K562 (cell line): ENCODE measurements around the gene PDZRN3. TPM values are rescaled to one million over a fixed set of nuclear protein-coding genes. Genes with fewer than 3 reads are reported as not detected.

Experiments used
- ATAC-seq: fragments of 200-7000 bp; cut with Tn5 transposase; 3 replicates; pipeline ENCODE4 v1.9.1; 2020; ENCODE audit warnings: moderate library complexity
- BruUV-seq: library from RNA; stranded (reverse); fragments of 400-500 nt; replicated peaks from 2 replicates; lab custom pipeline; 2021; lab: Mats Ljungman, UMichigan
- CTCF ChIA-PET: fragments of 300-600 bp; formaldehyde crosslinking; extraction: SDS; loops from one replicate; lab custom pipeline; 2021; ENCODE audit warnings: low intra/inter-chr PET ratio; lab: Yijun Ruan, JAX
- POLR2A ChIA-PET: fragments of 300-600, 350-650 bp; sonication (Branson Sonifier 250); formaldehyde crosslinking; extraction: SDS; loops from one replicate; lab custom pipeline; 2021; ENCODE audit warnings: antibody characterized with exemption, inconsistent platforms; lab: Yijun Ruan, JAX
- DNase-seq, 4 experiments: peaks; one replicate each; pipeline versions ENCODE4 v3.0.0 to v3.0.0-alpha.2; 2011 to 2018; ENCODE audit warnings: low spot score in 3 of 4, mixed read lengths in 3 of 4; ENCODE audit errors: extremely low read depth in 1 of 4
- FAIRE-seq: peaks from 2 replicates; lab custom pipeline; 2011; peaks lifted over from hg19 to GRCh38; lab: Jason Lieb, UNC
- H2AFZ ChIP-seq: 2 replicates; pipeline ENCODE4 v1.6.0; 2011; ENCODE audit warnings: low read depth, low read length, control low read depth, inconsistent platforms
- H3K27ac ChIP-seq: fragments of 200-600 bp; 3 replicates; pipeline ENCODE4 v1.8.0; 2011; ENCODE audit warnings: low read depth, mild to moderate bottlenecking, control low read depth, inconsistent platforms, low read length, moderate library complexity, mixed read lengths; ENCODE audit errors: extremely low read depth
- H3K27me3 ChIP-seq, 2 experiments: fragments of 300-600 bp in 1 of 2; 2 replicates in 1 of 2; 3 replicates in 1 of 2; pipeline versions ENCODE4 v1.6.0 to v1.8.0; 2011; ENCODE audit warnings: inconsistent platforms in 2 of 2, low read length in 2 of 2, mild to moderate bottlenecking in 1 of 2, mixed read lengths in 1 of 2, moderate library complexity in 1 of 2; ENCODE audit not compliant: control insufficient read depth in 2 of 2, insufficient read depth in 2 of 2
- H3K36me3 ChIP-seq: fragments of 300-600 bp; 3 replicates; pipeline ENCODE4 v1.8.0; 2011; ENCODE audit warnings: mild to moderate bottlenecking, low read length, inconsistent platforms; ENCODE audit not compliant: control insufficient read depth, insufficient read depth
- H3K4me1 ChIP-seq, 2 experiments: fragments of 200-600 bp in 1 of 2; replicated peaks in 1 of 2; 2 replicates in 1 of 2; 3 replicates in 1 of 2; pipeline versions ENCODE4 v1.5.1 to v1.8.0; 2011; ENCODE audit warnings: inconsistent platforms in 2 of 2, low read length in 2 of 2, mild to moderate bottlenecking in 1 of 2, mixed read lengths in 1 of 2, moderate library complexity in 1 of 2; ENCODE audit not compliant: control insufficient read depth in 2 of 2, insufficient read depth in 2 of 2
- H3K4me2 ChIP-seq: 2 replicates; pipeline ENCODE4 v1.6.1; 2011; ENCODE audit warnings: low read length, control low read depth, inconsistent platforms, mixed read lengths; ENCODE audit not compliant: insufficient read depth
- H3K4me3 ChIP-seq: fragments of 200-600 bp; sonication (generic), shearing (Covaris generic); 2 replicates; pipeline ENCODE4 v1.5.1; 2016; ENCODE audit warnings: control low read depth, inconsistent platforms
- H3K79me2 ChIP-seq: fragments of 200-600 bp; 3 replicates; pipeline ENCODE4 v1.8.0; 2011; ENCODE audit warnings: low read length, inconsistent platforms; ENCODE audit not compliant: control insufficient read depth, insufficient read depth
- H3K9ac ChIP-seq, 2 experiments: 2 replicates each; pipeline versions ENCODE4 v1.6.0 to v1.6.1; 2011; ENCODE audit warnings: low read depth in 2 of 2, low read length in 2 of 2, control low read depth in 1 of 2, inconsistent platforms in 1 of 2, mild to moderate bottlenecking in 1 of 2, mixed read lengths in 1 of 2; ENCODE audit not compliant: insufficient read depth in 1 of 2
- H3K9me1 ChIP-seq: one replicate; pipeline ENCODE4 v1.6.0; 2011; ENCODE audit warnings: inconsistent platforms, mild to moderate bottlenecking, low read length, moderate library complexity; ENCODE audit not compliant: control insufficient read depth, insufficient read depth
- H3K9me3 ChIP-seq: replicated peaks from 2 replicates; pipeline ENCODE4 v1.5.1; 2011; ENCODE audit warnings: low read depth, low read length, inconsistent platforms; ENCODE audit not compliant: control insufficient read depth, insufficient read depth
- H4K20me1 ChIP-seq: replicated peaks from 2 replicates; pipeline ENCODE4 v1.6.1; 2011; ENCODE audit warnings: low read length, inconsistent platforms, mixed read lengths; ENCODE audit not compliant: control insufficient read depth, insufficient read depth
- CBFB ChIP-seq: sonication (generic); formaldehyde crosslinking; IDR thresholded peaks from 2 replicates; pipeline ENCODE4 v1.4.0; 2020; ENCODE audit warnings: mild to moderate bottlenecking, missing genetic modification reagents
- NFRKB ChIP-seq: fragments of 450-650 bp; IDR thresholded peaks from 2 replicates; pipeline ENCODE4 v1.6.1; 2016; ENCODE audit warnings: low read depth
- PML ChIP-seq: IDR thresholded peaks from 2 replicates; pipeline ENCODE4 v1.6.1; 2012; ENCODE audit warnings: low read length, inconsistent platforms
- SRSF1 ChIP-seq: fragments of 200-400 bp; formaldehyde crosslinking; IDR thresholded peaks from 2 replicates; pipeline ENCODE4 v1.6.1; 2017; ENCODE audit warnings: mild to moderate bottlenecking, low read depth, low read length, moderate library complexity
- TAF1 ChIP-seq: IDR thresholded peaks from 2 replicates; pipeline ENCODE4 v1.6.1; 2011; ENCODE audit warnings: mild to moderate bottlenecking, low read length, moderate library complexity; ENCODE audit not compliant: insufficient read depth, control insufficient read depth, severe bottlenecking; ENCODE audit errors: extremely low read depth
- TAF7 ChIP-seq: fragments of 450-650 bp; IDR thresholded peaks from 2 replicates; pipeline ENCODE4 v1.6.1; 2016; ENCODE audit warnings: missing genetic modification characterization, missing compliant biosample characterization
- ZNF384 ChIP-seq: IDR thresholded peaks from 2 replicates; pipeline ENCODE4 v1.6.1; 2012; ENCODE audit warnings: low read depth, low read length, improper control_type of control experiment
- WGBS: fragments of 100-300 bp; shearing (Covaris generic); methylation state at CpG from one replicate; pipeline ENCODE4 v1.1.6; 2016; ENCODE audit warnings: low coverage, mixed read lengths; ENCODE audit not compliant: insufficient coverage; ENCODE audit errors: missing lambda C conversion rate; 5-methylcytosine and 5-hydroxymethylcytosine counted together
- in situ Hi-C: fragments of 300-500 bp; cut with MboI; formaldehyde crosslinking; loops from 4 replicates; pipeline ENCODE4 v1.15.0; 2018; ENCODE audit warnings: inconsistent platforms, mixed read lengths
- intact Hi-C: fragments of 100-400 bp; cut with micrococcal nuclease; formaldehyde crosslinking; loops from 2 replicates; pipeline ENCODE4 v1.14.2; 2022
- polyA plus RNA-seq, 8 experiments: library from polyadenylated mRNA; depleted of rRNA in 4 of 8; stranded (reverse) in 5 of 8; unstranded in 3 of 8; fragments of >200 nt; fragmentation: Nextera tagmentation in 2 of 8; fragmentation: Illumina TruSeq in 1 of 8; extraction: Ambion mirVana in 2 of 8; extraction: Trizol in 1 of 8; gene quantifications; 2 replicates each; pipeline versions ENCODE4 v1.2.1 to v1.2.3, GENCODE V29; 2011 to 2014; ENCODE audit warnings: inconsistent platforms in 1 of 8, missing spikeins in 1 of 8
- total RNA-seq, 7 experiments: library from RNA; depleted of rRNA in 6 of 7; stranded (reverse); fragments of >200 nt in 6 of 7; fragmentation: Illumina TruSeq in 2 of 7; extraction: Trizol in 2 of 7; gene quantifications; 2 replicates each; pipeline versions ENCODE4 v1.2.1 to v1.2.3, GENCODE V29; 2011 to 2021; ENCODE audit warnings: low replicate concordance in 1 of 7
- TF ChIP-seq, protein P1 (sequence below): fragments of 450-650 bp; IDR thresholded peaks from 2 replicates; pipeline ENCODE4 v1.6.1; 2016; ENCODE audit warnings: mild to moderate bottlenecking
- TF ChIP-seq, protein P2 (sequence below), 2 experiments: IDR thresholded peaks; 2 replicates each; pipeline ENCODE4 v1.6.1; 2011; ENCODE audit warnings: borderline replicate concordance in 1 of 2, control low read depth in 1 of 2, low read depth in 1 of 2, low read length in 1 of 2, mild to moderate bottlenecking in 1 of 2, mixed read lengths in 1 of 2, moderate library complexity in 1 of 2; ENCODE audit not compliant: insufficient read depth in 1 of 2, insufficient read length in 1 of 2, poor library complexity in 1 of 2, severe bottlenecking in 1 of 2; ENCODE audit errors: extremely low read depth in 1 of 2
- TF ChIP-seq, protein P3 (sequence below): fragments of 250-450 bp; sonication (Bioruptor Pico); IDR thresholded peaks from 2 replicates; pipeline ENCODE4 v1.5.0; 2021
- TF ChIP-seq, protein P4 (sequence below): fragments of 250-450 bp; sonication (Bioruptor Pico); IDR thresholded peaks from 2 replicates; pipeline ENCODE4 v1.8.0; 2022; ENCODE audit warnings: inconsistent platforms
- TF ChIP-seq, protein P5 (sequence below), 2 experiments: IDR thresholded peaks in 1 of 2; conservative IDR thresholded peaks in 1 of 2; 2 replicates each; pipeline ENCODE4 v1.6.1; 2016; ENCODE audit warnings: low read depth in 2 of 2, mild to moderate bottlenecking in 1 of 2, missing compliant biosample characterization in 1 of 2, missing genetic modification characterization in 1 of 2, moderate library complexity in 1 of 2

PDZRN3 gene
- total and polyA plus RNA-seq, 9 of the 15 experiments (the other 6 are each of a cell fraction or from before 2014, with no cell fraction given), result 0.16 TPM; not detected in 8

DNA sequence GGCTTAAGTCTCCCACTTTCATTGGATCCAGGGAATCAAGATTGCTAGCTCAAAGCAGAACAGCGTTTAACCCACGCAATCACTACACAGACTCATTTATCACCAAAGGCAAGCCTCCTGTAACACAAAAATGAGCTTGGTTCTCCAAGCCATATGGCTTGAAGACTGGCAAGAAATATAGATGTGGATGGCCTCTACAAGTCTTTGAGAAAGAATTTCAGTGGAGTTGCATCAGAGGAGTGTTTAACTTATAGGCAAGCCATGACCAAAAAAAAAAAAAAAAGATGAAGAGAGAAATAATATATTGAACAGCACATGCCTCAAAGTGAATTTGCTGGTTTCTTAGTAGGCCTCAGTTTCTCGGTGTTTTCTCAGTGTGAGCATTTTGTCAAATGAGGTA, 27.3 kb downstream of the PDZRN3 start:
- Histone ChIP-seq H3K79me2 (no peaks in the 10 kb centered on the region), H3K4me1 (no peaks in the 10 kb centered on the region), H3K9me3 (no peaks in the 10 kb centered on the region), H3K9ac (no peak overlapping the region), H4K20me1 (no peaks in the 10 kb centered on the region), H3K27me3 (no peaks in the 10 kb centered on the region), H3K36me3 (no peaks in the 10 kb centered on the region), H3K4me3 (no peak overlapping the region), H2AFZ (no peak overlapping the region), H3K27ac (no peak overlapping the region), H3K9me1 (no peaks in the 10 kb centered on the region), H3K4me2 (no peak overlapping the region)
- DNase-seq, result no peak
- 0% methylated on average over 2 of the region's 3 CpGs for WGBS
- intact Hi-C loops (no loop called here), in situ Hi-C loops (no loop called here)
- no TSS peak for BruUV-seq
- no peak for FAIRE-seq
- no peak for ATAC-seq
- CTCF ChIA-PET, result no interaction called here
- POLR2A ChIA-PET, result no interaction called here
- no peak for TF ChIP-seq SRSF1
- TF ChIP-seq CBFB, result no peak
- TF ChIP-seq, protein P1, sequence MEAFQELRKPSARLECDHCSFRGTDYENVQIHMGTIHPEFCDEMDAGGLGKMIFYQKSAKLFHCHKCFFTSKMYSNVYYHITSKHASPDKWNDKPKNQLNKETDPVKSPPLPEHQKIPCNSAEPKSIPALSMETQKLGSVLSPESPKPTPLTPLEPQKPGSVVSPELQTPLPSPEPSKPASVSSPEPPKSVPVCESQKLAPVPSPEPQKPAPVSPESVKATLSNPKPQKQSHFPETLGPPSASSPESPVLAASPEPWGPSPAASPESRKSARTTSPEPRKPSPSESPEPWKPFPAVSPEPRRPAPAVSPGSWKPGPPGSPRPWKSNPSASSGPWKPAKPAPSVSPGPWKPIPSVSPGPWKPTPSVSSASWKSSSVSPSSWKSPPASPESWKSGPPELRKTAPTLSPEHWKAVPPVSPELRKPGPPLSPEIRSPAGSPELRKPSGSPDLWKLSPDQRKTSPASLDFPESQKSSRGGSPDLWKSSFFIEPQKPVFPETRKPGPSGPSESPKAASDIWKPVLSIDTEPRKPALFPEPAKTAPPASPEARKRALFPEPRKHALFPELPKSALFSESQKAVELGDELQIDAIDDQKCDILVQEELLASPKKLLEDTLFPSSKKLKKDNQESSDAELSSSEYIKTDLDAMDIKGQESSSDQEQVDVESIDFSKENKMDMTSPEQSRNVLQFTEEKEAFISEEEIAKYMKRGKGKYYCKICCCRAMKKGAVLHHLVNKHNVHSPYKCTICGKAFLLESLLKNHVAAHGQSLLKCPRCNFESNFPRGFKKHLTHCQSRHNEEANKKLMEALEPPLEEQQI, result no peak
- TF ChIP-seq, protein P2, sequence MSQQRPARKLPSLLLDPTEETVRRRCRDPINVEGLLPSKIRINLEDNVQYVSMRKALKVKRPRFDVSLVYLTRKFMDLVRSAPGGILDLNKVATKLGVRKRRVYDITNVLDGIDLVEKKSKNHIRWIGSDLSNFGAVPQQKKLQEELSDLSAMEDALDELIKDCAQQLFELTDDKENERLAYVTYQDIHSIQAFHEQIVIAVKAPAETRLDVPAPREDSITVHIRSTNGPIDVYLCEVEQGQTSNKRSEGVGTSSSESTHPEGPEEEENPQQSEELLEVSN (IDR thresholded peaks at IDR 0.05; ENCODE audit: borderline replicate concordance in 1 of 2, extremely low read depth in 1 of 2, insufficient read depth in 1 of 2, insufficient read length in 1 of 2, low read depth in 1 of 2, low read length in 1 of 2, poor library complexity in 1 of 2, severe bottlenecking in 1 of 2), result no peak
- TF ChIP-seq, protein P3, sequence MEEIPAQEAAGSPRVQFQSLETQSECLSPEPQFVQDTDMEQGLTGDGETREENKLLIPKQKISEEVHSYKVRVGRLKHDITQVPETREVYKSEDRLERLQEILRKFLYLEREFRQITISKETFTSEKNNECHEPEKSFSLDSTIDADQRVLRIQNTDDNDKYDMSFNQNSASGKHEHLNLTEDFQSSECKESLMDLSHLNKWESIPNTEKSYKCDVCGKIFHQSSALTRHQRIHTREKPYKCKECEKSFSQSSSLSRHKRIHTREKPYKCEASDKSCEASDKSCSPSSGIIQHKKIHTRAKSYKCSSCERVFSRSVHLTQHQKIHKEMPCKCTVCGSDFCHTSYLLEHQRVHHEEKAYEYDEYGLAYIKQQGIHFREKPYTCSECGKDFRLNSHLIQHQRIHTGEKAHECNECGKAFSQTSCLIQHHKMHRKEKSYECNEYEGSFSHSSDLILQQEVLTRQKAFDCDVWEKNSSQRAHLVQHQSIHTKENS (CRISPR knock-in tag), result no peak
- no peak for TF ChIP-seq PML
- TF ChIP-seq TAF7 (tag), result no peak
- TF ChIP-seq, protein P4, sequence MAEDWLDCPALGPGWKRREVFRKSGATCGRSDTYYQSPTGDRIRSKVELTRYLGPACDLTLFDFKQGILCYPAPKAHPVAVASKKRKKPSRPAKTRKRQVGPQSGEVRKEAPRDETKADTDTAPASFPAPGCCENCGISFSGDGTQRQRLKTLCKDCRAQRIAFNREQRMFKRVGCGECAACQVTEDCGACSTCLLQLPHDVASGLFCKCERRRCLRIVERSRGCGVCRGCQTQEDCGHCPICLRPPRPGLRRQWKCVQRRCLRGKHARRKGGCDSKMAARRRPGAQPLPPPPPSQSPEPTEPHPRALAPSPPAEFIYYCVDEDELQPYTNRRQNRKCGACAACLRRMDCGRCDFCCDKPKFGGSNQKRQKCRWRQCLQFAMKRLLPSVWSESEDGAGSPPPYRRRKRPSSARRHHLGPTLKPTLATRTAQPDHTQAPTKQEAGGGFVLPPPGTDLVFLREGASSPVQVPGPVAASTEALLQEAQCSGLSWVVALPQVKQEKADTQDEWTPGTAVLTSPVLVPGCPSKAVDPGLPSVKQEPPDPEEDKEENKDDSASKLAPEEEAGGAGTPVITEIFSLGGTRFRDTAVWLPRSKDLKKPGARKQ, result no peak
- no peak for TF ChIP-seq TAF1
- TF ChIP-seq NFRKB, result no peak
- no peak for TF ChIP-seq ZNF384
- TF ChIP-seq, protein P5, sequence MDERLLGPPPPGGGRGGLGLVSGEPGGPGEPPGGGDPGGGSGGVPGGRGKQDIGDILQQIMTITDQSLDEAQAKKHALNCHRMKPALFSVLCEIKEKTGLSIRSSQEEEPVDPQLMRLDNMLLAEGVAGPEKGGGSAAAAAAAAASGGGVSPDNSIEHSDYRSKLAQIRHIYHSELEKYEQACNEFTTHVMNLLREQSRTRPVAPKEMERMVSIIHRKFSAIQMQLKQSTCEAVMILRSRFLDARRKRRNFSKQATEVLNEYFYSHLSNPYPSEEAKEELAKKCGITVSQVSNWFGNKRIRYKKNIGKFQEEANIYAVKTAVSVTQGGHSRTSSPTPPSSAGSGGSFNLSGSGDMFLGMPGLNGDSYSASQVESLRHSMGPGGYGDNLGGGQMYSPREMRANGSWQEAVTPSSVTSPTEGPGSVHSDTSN (CRISPR knock-in tag; IDR thresholded peaks at IDR 0.05; ENCODE audit: low read depth), result no peak
- TF ChIP-seq, protein P5 (tag; conservative IDR thresholded peaks at IDR 0.05; ENCODE audit: low read depth), result no peak
